H1 (cell line): Measurements from ENCODE around the gene CCER1. TPM values are rescaled to one million over a fixed set of nuclear protein-coding genes. Genes with fewer than 3 reads are reported as not detected.

ENCODE experiments used
- CEBPB ChIP-seq: IDR thresholded peaks from 2 replicates; pipeline ENCODE4 v1.6.1; 2012; ENCODE audit warnings: low read depth, low read length
- CHD1 ChIP-seq: IDR thresholded peaks from 2 replicates; pipeline ENCODE4 v1.6.1; 2012; ENCODE audit warnings: low read depth, low read length, improper control_type of control experiment
- CHD7 ChIP-seq: fragments of 300-600 bp; sonication (generic); IDR thresholded peaks from 2 replicates; pipeline ENCODE4 v1.7.1; 2012; ENCODE audit warnings: low read length, moderate library complexity, mild to moderate bottlenecking, inconsistent platforms; ENCODE audit not compliant: insufficient replicate concordance
- KDM5A ChIP-seq: fragments of 200-600 bp; IDR thresholded peaks from 2 replicates; pipeline ENCODE4 v1.7.1; 2012; ENCODE audit warnings: mild to moderate bottlenecking, low read length, inconsistent platforms, mixed read lengths
- polyA plus RNA-seq, 7 experiments: library from polyadenylated mRNA; depleted of rRNA in 3 of 7; stranded (reverse) in 5 of 7; unstranded in 2 of 7; fragments of >200 nt in 5 of 7; fragments of 200-250 nt in 2 of 7; gene quantifications; 1 replicate in 5 of 7; 2 replicates in 1 of 7; 4 replicates in 1 of 7; pipeline versions ENCODE4 v1.2.1 to v1.2.3, GENCODE V29; 2011 to 2013; ENCODE audit warnings: missing spikeins in 2 of 7, mixed read lengths in 2 of 7
- total RNA-seq: library from RNA; stranded (reverse); fragmentation: NEBNext Ultra II Directional; extraction: Animal tissue kit (Norgen Biotek cat#: 25700); gene quantifications from 2 replicates; pipeline ENCODE4 v1.2.1, GENCODE V29; 2021

The CCER1 gene
- total and polyA plus RNA-seq, 2 of the 8 experiments (the other 6 are each of a cell fraction or from before 2014, with no cell fraction given), result not detected

GRCh38 chr12:90972226-90972625 lies 17.2 kb upstream of the CCER1 start (continued):
- TF ChIP-seq CHD1, result no peak
- TF ChIP-seq CHD7, result no peak
- TF ChIP-seq KDM5A, result no peak
- no peak for TF ChIP-seq CEBPB
